ENCODE measurements around the gene NPC1L1.

The NPC1L1 gene

GRCh38 chr7:44568771-44569560 lies 27.8 kb upstream of the NPC1L1 start:
- no peak for TF ChIP-seq CTCF (IDR thresholded peaks at IDR 0.05)

- TF ChIP-seq CTCF (IDR thresholded peaks at IDR 0.05) = no peak
Observed at GRCh38 chr7:44567884-44568283, 26.8 kb upstream of the NPC1L1 start.

GRCh38 chr7:44566680-44567079 lies 25.6 kb upstream of the NPC1L1 start:
- no peak for TF ChIP-seq CTCF (IDR thresholded peaks at IDR 0.05)

GRCh38 chr7:44565795-44566559 lies 24.8 kb upstream of the NPC1L1 start:
- peak; percentile 38; the same call in 1 of the 2 replicates for TF ChIP-seq CTCF (IDR thresholded peaks at IDR 0.05)

GRCh38 chr7:44565097-44565794 lies 24.1 kb upstream of the NPC1L1 start:
- peak; percentile 98 for TF ChIP-seq CTCF (IDR thresholded peaks at IDR 0.05)

- no peak for TF ChIP-seq CTCF (IDR thresholded peaks at IDR 0.05)
Observed at GRCh38 chr7:44564606-44565005, 23.5 kb upstream of the NPC1L1 start.

- TF ChIP-seq CTCF (IDR thresholded peaks at IDR 0.05) = no peak
Observed at GRCh38 chr7:44563171-44563679, 22.1 kb upstream of the NPC1L1 start.

Data from LNCAP (cell line).